A549 (cell line): ENCODE measurements around the gene SLC30A7.

Experiments
- CTCF ChIP-seq: fragments of >200 bp; sonication (Bioruptor Twin); formaldehyde crosslinking; IDR thresholded peaks from 3 replicates; pipeline ENCODE4 v1.5.1; 2016
- RAD21 ChIP-seq, 2 experiments: fragments of >200 bp in 1 of 2; sonication (Bioruptor Twin) in 1 of 2; formaldehyde crosslinking in 1 of 2; IDR thresholded peaks in 1 of 2; conservative IDR thresholded peaks in 1 of 2; 2 replicates in 1 of 2; 3 replicates in 1 of 2; pipeline ENCODE4 v1.6.1; 2012 to 2018; ENCODE audit warnings: inconsistent platforms in 1 of 2
- REST ChIP-seq: fragments of 200-600 bp; sonication (generic); IDR thresholded peaks from 2 replicates; pipeline ENCODE4 v1.6.1; 2016; ENCODE audit warnings: antibody characterized with exemption, mild to moderate bottlenecking, moderate library complexity
- RFX5 ChIP-seq: fragments of 450-650 bp; IDR thresholded peaks from 2 replicates; pipeline ENCODE4 v1.7.1; 2014; ENCODE audit warnings: antibody characterized with exemption, mild to moderate bottlenecking, moderate library complexity
- SMC3 ChIP-seq: fragments of >200 bp; sonication (Bioruptor Twin); formaldehyde crosslinking; IDR thresholded peaks from 3 replicates; pipeline ENCODE4 v1.6.1; 2018; ENCODE audit warnings: inconsistent platforms
- USF2 ChIP-seq: fragments of 450-650 bp; IDR thresholded peaks from 2 replicates; pipeline ENCODE4 v1.6.1; 2014; ENCODE audit warnings: antibody characterized with exemption

GRCh38 chr1:100909018-100909417, 13.1 kb downstream of the SLC30A7 start:
- TF ChIP-seq RAD21 (conservative IDR thresholded peaks at IDR 0.05 in 1 of 2, IDR thresholded peaks at IDR 0.05 in 1 of 2) (no peak), CTCF (no peak), SMC3 (no peak), USF2 (no peak), RFX5 (no peak), REST (no peak)
